ENCODE results near the gene TPM4. TPM values are rescaled to one million over a fixed set of nuclear protein-coding genes. Genes with fewer than 3 reads are reported as not detected.
A peak's percentile ranks its signal among the peaks of the same experiment; 100 is the strongest.

Gene TPM4
- total and polyA plus RNA-seq, 2 donors (not counting 1 experiment from before 2014, with no cell fraction given) = 65.4 to 127 TPM

GRCh38 chr19:16052353-16052752 lies 23.9 kb upstream of the TPM4 start:
- no peak for ATAC-seq (ENCODE audit: low read depth)
- no peak overlapping the region for H3K9ac ChIP-seq (ENCODE audit: low read length)
- intact Hi-C loops (cut with micrococcal nuclease) = no loop called here
- TF ChIP-seq CTCF (IDR thresholded peaks at IDR 0.05) (no peak), EZH2 (IDR thresholded peaks at IDR 0.05; ENCODE audit: borderline replicate concordance, insufficient read depth, low read depth, low read length, poor library complexity, severe bottlenecking) (no peak)
- H3K4me3 ChIP-seq (ENCODE audit: control extremely low read depth in 1 of 5, extremely low read depth in 1 of 5, insufficient read depth in 1 of 5, low read depth in 2 of 5, low read length in 4 of 5) = no peak overlapping the region
- POLR2A ChIA-PET = no interaction called here
- no peak overlapping the region for H3K27ac ChIP-seq (ENCODE audit: low read length in 2 of 2)
- no peaks in the 10 kb centered on the region for H3K4me1 ChIP-seq (ENCODE audit: control insufficient read depth in 2 of 2, insufficient read depth in 2 of 2, low read length in 2 of 2)
- H3K79me2 ChIP-seq (ENCODE audit: control insufficient read depth, insufficient read depth, low read length) = no peaks in the 10 kb centered on the region
- Mint-ChIP-seq H3K9me3 (ENCODE audit: insufficient read depth) (peaks cover 5% of the 10 kb centered on the region), H3K27ac (no peak overlapping the region), H3K4me1 (no peaks in the 10 kb centered on the region), H3K27me3 (peaks cover 7% of the 10 kb centered on the region), H3K4me3 (no peak overlapping the region)
- 78% methylated on average over 4 of the region's 7 CpGs for WGBS (ENCODE audit: insufficient coverage)
- CTCF ChIA-PET = interaction anchor here (2.8 kb wide), 1 partner anchor 10 kb away, joined by 8 read pairs; no protein-coding TSS in a partner anchor
- H3K27me3 ChIP-seq (replicated peaks in 1 of 4; ENCODE audit: control extremely low read depth in 1 of 4, control insufficient read depth in 3 of 4, insufficient read depth in 4 of 4, low read length in 3 of 4) = peaks cover 0 to 8% (median 0%) of the 10 kb centered on the region in 4 experiments
- peaks cover 2 to 7% (median 6%) of the 10 kb centered on the region in 3 donors for H3K9me3 ChIP-seq (ENCODE audit: control extremely low read depth in 1 of 3, control insufficient read depth in 2 of 3, insufficient read depth in 1 of 3, low read length in 2 of 3)
- no peaks in the 10 kb centered on the region for H4K20me1 ChIP-seq (ENCODE audit: control insufficient read depth, insufficient read depth, low read length, poor library complexity, severe bottlenecking)
- H3K4me2 ChIP-seq (replicated peaks; ENCODE audit: low read depth, low read length, poor library complexity, severe bottlenecking) = no peak overlapping the region
- DNase-seq = peak; percentile 4
- no peak overlapping the region for H2AFZ ChIP-seq (ENCODE audit: insufficient read depth, low read depth, low read length, poor library complexity, severe bottlenecking)
- H3K36me3 ChIP-seq (replicated peaks in 1 of 2; ENCODE audit: control extremely low read depth in 1 of 2, control insufficient read depth in 1 of 2, extremely low read depth in 1 of 2, insufficient read depth in 2 of 2, low read length in 1 of 2) = no peaks in the 10 kb centered on the region

- TF ChIP-seq EZH2 (IDR thresholded peaks at IDR 0.05; ENCODE audit: borderline replicate concordance, insufficient read depth, low read depth, low read length, poor library complexity, severe bottlenecking) (no peak), CTCF (IDR thresholded peaks at IDR 0.05) (no peak)
- Histone ChIP-seq H3K36me3 (replicated peaks in 1 of 2; ENCODE audit: control extremely low read depth in 1 of 2, control insufficient read depth in 1 of 2, extremely low read depth in 1 of 2, insufficient read depth in 2 of 2, low read length in 1 of 2) (no peaks in the 10 kb centered on the region), H3K4me3 (ENCODE audit: control extremely low read depth in 1 of 5, extremely low read depth in 1 of 5, insufficient read depth in 1 of 5, low read depth in 2 of 5, low read length in 4 of 5) (no peak overlapping the region), H2AFZ (ENCODE audit: insufficient read depth, low read depth, low read length, poor library complexity, severe bottlenecking) (no peak overlapping the region), H3K4me1 (ENCODE audit: control insufficient read depth in 2 of 2, insufficient read depth in 2 of 2, low read length in 2 of 2) (no peaks in the 10 kb centered on the region), H4K20me1 (ENCODE audit: control insufficient read depth, insufficient read depth, low read length, poor library complexity, severe bottlenecking) (no peaks in the 10 kb centered on the region), H3K9me3 (ENCODE audit: control extremely low read depth in 1 of 3, control insufficient read depth in 2 of 3, insufficient read depth in 1 of 3, low read length in 2 of 3) (peaks cover 2 to 10% (median 4%) of the 10 kb centered on the region in 3 donors), H3K79me2 (ENCODE audit: control insufficient read depth, insufficient read depth, low read length) (no peaks in the 10 kb centered on the region), H3K4me2 (replicated peaks; ENCODE audit: low read depth, low read length, poor library complexity, severe bottlenecking) (no peak overlapping the region), H3K27me3 (replicated peaks in 1 of 4; ENCODE audit: control extremely low read depth in 1 of 4, control insufficient read depth in 3 of 4, insufficient read depth in 4 of 4, low read length in 3 of 4) (peaks cover 0 to 8% (median 0%) of the 10 kb centered on the region in 4 experiments), H3K9ac (ENCODE audit: low read length) (no peak overlapping the region), H3K27ac (ENCODE audit: low read length in 2 of 2) (no peak overlapping the region)
- Mint-ChIP-seq H3K4me1 (no peaks in the 10 kb centered on the region), H3K27ac (no peak overlapping the region), H3K9me3 (ENCODE audit: insufficient read depth) (peaks cover 5% of the 10 kb centered on the region), H3K4me3 (no peak overlapping the region), H3K27me3 (peaks cover 12% of the 10 kb centered on the region)
- POLR2A ChIA-PET = interaction anchor here (0.7 kb wide), 1 partner anchor 38 kb away, joined by 3 read pairs; no protein-coding TSS in a partner anchor
- no peak for DNase-seq
- ATAC-seq (ENCODE audit: low read depth) = no peak
- intact Hi-C loops (cut with micrococcal nuclease) = no loop called here
- no CpG with 5 or more reads among the region's 5 CpGs for WGBS (ENCODE audit: insufficient coverage)
- CTCF ChIA-PET = interaction anchor here (0.8 to 1.5 kb wide), 2 partner anchors 15 to 125 kb away, joined by 3 to 9 read pairs; no protein-coding TSS in a partner anchor
Measured at GRCh38 chr19:16057062-16057461, 19.2 kb upstream of the TPM4 start.
